Activated CD4-positive, alpha-beta T cell treated with anti-CD3 and anti-CD28 coated beads for 1 hour (primary cell): Measurements from ENCODE around the gene PPP1R9A.

Source experiments
- DNase-seq: peaks from one replicate; pipeline ENCODE4 v3.0.0-alpha.2; 2020

The PPP1R9A gene

DNA sequence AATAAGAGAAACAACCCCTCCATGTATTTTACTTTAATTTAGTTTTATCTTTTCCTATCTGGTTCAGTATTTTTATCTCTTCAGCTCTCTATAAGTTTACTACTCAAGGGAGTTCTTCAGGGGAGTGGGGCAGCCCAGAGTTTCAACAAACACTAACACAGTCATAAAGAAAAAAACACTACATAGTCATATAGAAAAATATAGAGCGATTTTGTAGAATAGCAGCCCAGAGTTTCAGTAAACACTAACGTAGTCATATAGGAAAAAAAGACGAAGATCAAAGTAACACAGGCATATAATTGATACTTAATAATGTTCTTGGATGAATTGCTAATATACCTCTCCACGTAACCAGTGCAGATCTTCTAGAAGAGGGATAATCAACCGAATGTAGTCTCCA, 362.2 kb downstream of the PPP1R9A start:
- no peak for DNase-seq

DNA sequence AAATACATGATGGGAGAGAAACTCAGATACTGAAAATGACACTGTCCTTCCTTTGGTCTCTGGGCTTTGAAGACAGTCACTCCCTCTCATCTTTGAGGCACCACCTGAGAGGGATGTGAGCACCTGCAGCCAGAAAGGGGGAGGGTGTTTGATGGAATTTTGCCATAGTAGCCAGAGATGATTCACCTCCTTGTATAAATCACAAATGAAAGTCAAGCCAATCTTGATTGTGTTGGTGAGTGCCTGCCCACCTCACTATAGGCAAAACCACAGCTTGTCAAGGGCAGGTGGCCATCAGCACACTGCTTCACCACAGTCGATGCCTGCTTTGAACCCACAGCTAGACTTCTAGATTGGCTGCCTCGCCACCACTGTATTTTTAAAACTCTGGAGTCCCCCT, 368.7 kb downstream of the PPP1R9A start:
- DNase-seq, result no peak

DNA sequence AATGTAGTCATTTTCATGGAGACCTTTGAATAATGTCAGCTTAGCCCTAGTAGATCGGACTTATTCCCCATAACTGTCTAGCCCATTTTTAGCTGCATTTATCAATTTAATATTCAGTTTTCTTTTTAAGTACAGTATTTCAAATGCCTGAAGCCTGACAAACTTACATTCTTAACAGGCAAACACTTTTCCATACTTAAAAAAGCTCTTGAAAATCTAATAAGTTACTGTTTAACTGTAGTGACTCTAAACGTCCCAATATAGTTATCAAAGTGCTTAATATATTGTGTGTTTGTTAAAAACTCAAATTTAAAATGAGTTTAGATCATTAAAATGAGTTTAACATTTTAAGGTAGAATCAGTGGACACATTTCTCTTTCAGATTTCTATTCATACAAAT, 372.0 kb downstream of the PPP1R9A start:
- no peak for DNase-seq

DNA sequence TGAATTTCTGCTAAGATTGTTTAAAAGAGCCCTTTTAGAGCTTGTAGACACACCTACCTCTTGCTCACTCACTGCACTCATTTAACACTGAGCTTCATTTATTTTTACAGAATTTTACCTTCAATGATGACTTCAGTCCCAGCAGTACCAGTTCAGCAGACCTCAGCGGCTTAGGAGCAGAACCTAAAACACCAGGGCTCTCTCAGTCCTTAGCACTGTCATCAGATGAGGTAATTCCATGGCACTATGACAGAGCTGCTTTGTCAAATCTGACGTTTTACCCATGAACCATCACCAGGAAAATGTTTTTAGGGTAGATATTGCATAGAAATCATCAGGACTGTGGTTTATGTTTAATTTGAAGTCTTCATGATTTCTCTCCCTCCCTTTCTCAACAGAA, 378.7 kb downstream of the PPP1R9A start:
- DNase-seq, result no peak

DNA sequence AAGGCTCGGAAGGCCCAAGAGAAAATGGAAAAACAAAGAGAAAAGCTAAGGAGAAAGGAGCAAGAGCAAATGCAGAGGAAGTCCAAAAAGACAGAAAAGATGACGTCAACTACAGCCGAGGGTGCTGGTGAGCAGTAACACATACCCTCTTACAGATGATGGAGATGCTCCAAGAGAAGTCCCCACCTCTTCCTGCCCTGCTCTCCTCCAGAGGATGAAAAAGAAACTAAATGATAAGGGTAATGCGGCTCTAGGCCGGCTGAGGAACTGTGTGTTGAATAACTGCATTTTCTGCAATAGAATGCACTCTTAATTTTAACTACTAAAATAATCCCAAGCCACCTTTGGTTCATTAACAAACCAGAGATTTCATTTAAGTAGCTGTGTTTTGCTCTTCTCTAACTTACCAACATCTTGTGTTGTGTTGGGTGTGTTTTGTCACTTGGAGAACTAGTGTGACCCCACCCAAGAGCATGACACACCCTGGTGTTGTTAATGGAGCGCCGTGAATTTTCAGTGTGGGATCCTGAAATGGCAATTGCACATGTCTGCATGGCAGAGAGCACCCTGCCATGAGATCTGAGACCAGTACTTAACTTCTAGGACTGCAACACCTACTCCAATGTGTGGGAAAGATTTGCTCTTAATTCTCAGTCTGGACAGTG, 382.9 kb downstream of the PPP1R9A start:
- DNase-seq, result no peak

DNA sequence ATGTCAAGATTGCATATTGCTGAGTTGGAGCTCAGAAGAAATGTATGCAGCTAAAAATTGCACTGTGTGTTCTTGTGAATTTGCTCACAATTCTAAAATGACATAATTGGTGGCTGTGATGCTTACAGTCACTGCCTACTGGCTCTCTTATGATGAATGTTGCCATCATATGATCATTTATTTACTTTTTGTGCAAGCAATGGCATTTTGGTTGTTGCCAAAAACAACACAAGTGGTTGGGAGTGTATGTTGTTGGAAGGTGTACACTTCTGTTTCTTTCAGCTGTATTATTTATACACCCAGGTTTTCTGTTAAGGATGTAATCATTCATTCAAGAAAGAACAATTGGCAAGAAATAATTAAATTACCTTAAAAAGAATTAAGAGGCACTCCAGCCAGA, 388.0 kb downstream of the PPP1R9A start:
- no peak for DNase-seq

DNA sequence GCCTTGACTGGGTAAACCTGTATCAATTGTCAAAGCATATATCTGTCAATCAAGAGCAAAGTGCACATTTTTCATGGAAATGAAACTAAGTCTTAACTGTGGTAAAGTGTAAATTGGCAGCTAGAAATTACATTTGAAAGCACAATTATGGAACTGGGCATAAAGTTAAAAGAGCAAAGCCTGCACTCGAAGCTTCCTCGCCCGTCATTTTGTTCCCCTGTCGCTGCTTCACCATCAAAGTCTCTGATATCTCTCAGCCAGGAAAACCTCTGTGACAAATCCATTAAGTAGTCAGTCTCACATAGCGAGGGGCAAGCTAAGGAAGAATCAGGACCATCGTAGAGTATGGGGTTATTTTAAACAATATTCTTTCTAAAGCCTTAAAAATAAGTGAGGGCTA, 389.1 kb downstream of the PPP1R9A start:
- DNase-seq, result no peak

DNA sequence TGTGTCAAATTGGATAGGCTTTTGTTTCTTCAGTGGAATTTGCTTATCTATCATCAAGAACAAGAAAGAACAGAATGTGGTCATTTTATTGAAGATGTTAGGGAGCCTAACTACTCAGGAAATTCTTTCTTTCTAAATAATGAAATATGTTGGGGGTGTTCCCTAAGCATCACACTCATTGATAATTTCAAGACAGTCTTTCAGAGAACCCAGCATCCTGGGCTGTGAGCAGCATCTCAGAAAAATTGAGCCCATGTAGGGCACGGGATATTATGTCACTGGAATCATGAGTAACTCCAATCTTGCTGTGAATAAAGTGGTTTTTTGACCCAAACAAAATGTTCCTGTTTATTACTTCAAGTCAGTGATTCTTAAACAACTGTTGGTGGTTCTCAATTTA, 389.6 kb downstream of the PPP1R9A start:
- no peak for DNase-seq

DNA sequence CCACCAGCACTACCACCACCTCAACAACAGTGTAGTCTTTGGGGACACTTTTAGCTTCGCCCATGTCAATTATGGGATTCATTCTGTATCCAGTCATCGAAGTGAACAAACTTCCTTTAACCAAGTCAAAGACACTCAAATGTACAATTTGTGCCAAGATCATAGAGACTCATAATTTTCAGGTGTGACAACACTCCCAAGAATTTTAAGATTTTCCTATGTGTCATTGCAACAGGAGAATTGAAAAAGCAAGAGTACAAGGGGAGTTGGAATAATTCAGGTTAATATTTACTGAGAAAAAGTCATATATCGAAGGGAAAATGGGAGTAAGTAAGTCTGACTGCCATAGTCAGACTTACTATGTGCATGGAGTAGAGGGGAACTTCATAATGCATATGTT, 390.7 kb downstream of the PPP1R9A start:
- DNase-seq, result no peak

DNA sequence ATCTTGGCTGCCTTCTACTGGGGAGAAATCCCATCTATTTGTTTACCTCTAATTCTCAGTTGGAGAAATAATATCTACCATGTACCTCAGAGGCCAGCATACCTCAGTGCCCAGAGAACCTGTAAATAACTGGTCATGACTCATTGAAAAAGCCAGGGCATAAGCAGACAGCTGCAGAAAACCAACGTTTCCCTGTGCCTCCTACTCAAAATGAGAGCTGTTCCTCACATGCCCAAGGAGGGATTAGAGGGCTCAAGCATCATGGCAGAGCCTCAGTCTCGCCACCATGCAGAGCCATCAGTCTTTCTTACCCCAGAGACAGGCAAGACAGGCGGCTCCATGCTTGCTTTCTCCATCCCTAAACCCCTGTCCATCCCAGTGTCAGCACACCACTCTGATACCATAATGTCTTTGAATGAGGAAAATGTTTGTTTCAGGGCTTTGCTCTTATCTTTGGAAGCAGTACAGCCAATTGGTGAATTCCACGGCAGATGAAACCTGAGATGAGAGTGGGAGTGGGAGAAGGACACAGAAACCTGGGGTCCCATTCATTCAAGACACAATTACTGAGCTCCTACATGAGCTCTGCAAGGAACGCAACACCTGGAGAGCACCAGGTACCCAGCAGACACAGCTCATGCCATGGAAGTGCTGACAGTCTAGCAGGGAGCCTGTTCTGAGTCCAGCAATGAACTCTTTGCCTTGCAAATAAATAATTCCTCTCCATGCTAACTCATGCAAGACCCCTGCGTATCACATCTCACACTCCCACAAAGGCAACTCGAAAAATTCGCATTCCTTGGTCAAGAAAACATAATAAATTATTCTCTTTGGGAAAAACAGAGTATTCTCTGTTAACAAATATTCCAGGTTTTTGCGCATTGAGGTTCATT, 395.9 kb downstream of the PPP1R9A start:
- no peak for DNase-seq

DNA sequence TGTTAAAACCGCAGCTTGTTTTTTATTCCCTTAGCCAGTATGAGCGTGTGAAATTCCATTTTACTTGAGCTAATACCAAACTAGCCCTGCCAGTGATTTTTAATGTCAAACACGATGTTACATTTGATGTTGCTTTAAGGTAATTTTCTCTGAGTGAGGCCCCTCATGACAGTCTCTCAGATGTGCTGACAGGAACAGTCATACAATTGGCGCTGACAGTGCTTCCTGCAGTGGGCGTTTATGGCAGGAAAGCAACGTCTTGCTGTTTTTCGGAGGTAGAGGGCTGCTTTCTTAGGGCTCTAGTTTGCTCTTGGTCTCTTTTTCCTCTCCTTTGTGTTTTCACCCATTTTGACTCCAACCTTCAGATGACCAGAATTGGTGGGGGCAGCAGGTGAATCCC, 397.6 kb downstream of the PPP1R9A start:
- DNase-seq, result no peak

DNA sequence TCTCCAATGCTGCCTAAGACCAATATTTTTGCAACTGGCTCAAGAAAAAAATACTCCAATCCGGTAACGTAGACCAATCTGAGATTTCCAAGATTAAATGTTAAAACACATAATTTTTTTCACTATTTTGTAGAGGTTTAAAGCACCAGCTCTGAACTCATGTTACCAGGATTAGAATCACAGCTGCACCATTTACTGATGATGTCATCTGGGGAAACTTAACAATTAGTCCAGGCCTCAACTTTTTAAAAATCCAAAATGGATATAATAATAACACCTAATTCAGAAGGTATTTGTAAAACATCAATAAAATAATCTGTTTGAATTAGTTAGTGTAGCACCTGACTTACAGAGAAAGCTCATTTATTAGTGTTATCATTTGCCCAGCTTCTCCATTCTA, 402.6 kb downstream of the PPP1R9A start:
- DNase-seq, result no peak

DNA sequence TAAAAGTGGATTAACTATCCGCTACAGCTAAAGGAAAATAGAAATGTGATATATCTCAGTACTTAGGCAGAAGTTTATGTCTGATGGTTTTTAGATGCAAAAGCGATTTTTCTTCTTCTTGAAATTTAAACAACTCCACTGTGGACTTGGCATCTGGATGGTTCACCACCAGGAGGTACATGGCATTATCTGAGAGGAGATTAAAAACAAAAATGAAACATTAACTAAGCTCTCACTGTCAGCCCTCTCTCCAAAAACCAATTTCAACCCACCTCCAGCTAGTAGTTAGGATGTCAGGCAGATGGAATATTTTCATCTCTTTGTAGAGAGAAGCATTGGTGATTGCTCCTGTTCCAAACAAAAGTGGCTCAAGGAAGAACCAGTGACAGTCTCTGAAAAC, 404.0 kb downstream of the PPP1R9A start:
- no peak for DNase-seq

DNA sequence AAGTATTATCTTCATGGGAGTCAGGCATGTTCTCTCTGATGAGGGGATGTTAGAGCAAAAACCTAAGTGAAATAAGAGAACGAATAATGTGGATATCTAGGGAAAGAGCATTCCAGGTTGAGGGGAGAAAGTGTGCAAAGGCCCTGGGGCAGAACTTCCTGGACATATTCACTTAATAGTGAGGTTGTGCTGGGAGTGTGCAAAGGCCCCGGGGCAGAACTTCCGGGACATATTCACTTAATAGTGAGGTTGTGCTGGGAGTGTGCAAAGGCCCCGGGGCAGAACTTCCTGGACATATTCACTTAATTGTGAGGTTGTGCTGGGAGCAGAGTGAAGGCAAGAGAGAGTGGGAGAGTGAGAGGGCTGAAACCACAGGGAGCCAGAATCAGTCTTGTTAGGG, 405.2 kb downstream of the PPP1R9A start:
- no peak for DNase-seq

DNA sequence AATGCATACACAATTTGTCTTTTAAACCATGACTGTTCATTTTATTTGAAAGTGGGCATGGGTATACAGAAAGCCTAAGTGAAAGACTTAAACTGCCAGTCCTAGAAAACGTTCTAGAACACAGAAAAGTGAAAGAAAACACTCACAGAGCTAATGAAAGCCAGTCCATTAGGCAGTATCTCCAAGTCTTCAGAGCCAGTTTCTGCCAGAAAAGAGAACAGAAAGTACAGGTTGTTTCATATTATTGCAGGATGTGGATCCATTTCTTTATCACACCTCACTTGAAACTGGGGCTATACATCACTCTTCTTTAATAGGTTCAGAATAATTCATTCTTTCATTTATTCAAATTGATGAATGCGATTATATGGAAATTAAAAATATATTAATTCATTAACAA, 409.2 kb downstream of the PPP1R9A start:
- DNase-seq, result no peak

DNA sequence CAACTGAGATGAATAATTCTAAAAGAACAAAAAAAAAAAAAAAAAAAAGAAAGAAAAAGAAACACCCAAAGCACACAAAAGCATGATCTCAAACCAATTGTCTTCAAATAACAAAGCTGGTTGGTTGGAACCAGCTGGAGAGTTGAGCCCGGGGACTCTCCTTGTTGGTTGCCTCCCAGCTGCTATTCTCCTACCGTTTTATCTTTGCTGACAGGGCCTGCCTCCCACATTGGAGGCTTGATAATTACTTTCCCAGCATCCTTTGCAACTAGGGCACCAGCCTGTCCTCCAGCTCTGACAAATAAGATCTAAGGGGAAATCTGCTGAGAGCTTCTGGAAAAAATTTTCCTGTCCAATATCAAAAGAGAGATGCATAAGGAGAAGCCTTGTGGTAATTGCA, 410.2 kb downstream of the PPP1R9A start:
- DNase-seq, result no peak

DNA sequence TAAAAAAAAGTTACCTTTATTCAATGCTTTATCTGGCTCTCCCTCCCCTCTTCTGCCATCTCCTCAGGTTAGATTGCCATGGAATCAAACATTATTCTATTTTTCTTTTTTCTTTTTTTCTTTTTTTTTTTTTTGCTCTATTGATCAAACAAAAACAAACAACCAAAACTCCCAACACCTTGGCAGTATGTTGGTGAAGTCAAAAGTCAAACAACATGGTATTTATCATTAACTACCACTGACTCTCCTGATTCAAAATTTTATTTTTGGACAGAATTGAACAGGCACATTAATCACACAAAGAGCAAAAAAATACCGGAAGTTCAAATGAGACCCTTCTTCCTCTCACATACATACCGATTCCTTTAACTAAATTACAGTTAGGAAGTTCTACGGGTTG, 410.6 kb downstream of the PPP1R9A start:
- no peak for DNase-seq

DNA sequence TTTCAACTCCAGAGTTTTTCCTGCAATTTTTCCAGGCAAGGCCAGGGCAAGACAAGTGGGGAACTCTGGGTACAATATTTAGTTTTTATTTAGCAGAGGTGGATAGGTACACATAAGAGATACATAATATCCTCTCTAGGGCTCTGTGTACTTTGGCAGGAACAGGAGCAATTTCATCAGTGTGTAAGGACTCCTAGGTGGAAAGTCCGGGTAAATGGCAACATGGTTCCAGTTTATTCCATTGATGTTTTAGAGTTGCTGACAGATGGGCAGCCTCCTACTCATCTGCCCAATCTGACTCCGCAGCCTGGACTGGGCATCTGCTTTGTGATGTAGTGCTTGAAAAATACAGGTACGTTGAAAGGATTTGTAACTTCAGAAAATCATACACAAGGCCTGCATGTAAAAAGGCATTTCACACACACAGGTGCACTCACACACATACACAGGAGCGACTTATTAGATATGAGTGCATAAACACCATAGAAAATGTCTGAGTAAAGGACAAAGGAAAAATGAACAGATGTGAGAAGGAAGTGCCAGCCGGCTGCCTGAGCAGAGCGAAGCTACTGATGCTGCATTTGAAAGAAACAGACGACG, 411.2 kb downstream of the PPP1R9A start:
- DNase-seq, result no peak

DNA sequence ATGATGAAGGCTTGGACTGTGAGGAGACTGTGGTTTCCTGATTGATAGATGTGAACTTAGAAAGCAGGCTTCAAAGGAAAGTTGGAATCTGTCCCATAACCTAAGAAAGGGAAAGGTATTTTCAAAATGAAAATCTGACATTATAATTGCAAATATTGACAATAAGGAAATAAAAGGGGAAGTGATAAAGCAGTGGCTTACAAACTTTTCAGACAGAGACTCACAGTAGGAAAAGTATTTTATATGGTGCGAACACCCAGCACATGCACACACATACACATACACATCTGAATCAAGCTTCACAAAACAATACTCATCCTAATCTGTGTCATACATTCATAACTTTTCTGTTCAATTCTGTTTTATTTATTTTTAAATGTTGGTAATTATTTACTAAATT, 412.2 kb downstream of the PPP1R9A start:
- no peak for DNase-seq

DNA sequence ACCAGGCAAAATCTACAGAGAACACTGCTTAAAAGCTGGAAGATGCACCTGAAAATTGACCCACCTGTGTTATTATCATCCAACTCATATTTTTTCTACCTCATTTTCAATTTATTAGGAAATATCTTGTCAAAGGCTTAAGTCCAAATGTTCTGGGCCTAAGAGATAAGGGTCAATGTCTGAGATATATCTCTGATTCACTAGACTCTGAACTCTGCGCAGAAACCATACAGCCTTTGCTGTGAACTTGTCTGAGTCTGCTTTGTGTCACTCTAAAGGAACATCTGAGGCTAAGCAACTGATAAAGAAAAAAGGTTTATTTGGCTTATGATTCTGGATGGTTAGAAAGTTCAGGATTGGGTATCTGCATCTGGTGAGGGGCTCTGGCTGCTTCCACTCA, 413.3 kb downstream of the PPP1R9A start:
- DNase-seq, result no peak

DNA sequence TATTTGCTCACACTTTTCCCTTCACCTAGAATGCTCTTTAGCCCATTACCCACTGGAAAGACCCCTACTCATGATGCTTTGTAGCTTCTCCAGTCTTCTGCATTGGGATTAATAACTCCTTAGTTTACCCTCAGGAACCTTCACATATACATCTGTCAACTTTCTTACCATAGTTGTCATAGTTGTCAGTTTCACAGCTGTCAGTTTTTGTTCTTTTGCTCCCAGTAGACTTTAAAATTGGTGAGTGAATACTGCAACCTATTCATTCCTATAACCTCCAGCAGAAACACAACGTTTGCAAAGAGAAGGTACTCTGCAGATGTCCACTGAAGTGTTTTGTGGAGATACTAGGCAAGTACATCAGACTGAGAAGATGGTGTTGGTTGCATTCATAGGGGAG, 414.3 kb downstream of the PPP1R9A start:
- no peak for DNase-seq

DNA sequence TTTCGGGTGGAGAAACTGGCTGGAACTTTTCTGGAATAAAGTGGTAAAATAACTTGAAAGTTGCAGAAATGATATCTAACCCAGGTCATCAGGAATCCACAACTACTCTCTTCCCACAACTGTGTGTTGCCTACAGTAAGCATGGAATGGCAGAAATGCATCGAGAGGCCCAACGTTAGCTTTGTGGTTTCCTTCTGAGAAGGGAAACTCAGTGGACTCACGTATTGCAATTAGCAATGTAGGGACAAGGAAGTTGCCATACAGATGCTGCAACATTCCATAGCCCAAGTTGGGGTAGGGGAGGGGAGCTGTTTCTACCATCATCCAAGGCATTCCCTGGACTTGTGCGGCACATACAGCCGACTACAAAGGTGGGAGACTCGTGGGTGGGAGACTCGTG, 415.0 kb downstream of the PPP1R9A start:
- no peak for DNase-seq

DNA sequence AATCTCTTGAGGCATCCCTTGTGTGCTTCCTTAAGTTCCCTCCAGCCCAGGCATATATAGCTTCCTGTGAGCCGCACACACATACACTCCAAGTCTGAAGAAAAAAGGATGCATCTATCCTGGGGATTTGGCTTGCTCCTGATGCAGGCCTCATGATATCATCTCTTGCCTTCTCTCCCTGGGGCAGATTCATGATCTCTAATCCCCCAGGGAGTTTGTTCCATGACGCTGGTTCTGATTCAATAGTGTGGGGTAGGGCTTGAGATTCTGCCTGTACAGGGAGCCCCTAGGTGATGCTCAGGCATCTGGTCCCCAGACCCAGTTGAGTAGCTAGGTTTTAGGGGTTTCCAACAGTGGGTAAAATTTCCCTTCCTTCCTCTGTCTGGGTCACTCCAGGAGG, 415.5 kb downstream of the PPP1R9A start:
- no peak for DNase-seq

DNA sequence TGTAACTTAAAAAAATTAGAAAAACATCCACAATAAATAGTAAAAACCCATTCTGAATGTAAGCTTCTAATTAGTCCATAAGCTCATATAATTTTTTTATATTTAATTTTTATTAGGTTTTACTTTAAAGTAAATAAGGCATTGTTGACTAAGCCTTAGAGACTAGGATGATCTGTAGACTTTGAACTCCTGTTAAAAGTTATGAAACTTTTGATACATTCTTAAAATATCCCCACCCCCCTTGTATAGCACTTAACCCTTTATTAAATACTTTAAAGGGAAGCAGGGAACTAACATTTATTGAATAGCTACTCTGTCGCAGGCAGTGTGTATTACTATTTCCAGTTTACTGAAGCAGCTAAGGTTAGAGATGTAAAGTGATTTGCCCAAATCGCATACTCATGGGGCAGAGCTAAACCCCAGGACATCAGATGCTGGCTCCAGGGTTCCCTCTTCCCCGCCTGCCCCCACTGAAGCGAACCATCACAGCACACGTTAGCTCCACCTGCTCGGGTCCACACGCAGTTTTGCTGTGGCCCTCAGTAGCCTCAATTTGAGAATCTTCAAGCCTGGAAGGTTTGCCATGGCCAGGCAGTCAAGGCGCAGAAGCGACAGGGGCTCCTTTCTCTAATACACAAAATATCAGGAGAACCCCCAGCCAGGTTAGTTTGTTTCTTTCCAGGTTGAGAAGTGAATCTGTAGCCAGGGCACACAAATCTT, 416.2 kb downstream of the PPP1R9A start:
- DNase-seq, result no peak
